GM06990 (cell line): ENCODE data around the gene ADAM23.

ENCODE experiments used
- DNase-seq: peaks from one replicate; pipeline ENCODE4 v3.0.0-alpha.2; 2011; ENCODE audit not compliant: insufficient read length; ENCODE audit errors: extremely low read depth
- H3K27me3 ChIP-seq: replicated peaks from 2 replicates; pipeline ENCODE4 v1.6.0; 2011; ENCODE audit warnings: low read length; ENCODE audit not compliant: control insufficient read depth, insufficient read depth
- H3K36me3 ChIP-seq: 2 replicates; pipeline ENCODE4 v1.5.1; 2011; ENCODE audit warnings: low read length; ENCODE audit not compliant: control insufficient read depth, insufficient read depth
- H3K4me3 ChIP-seq: replicated peaks from 2 replicates; pipeline ENCODE4 v1.5.1; 2011; ENCODE audit warnings: low read depth, mild to moderate bottlenecking, control low read depth, low read length
- TF ChIP-seq, protein P1 (sequence below): IDR thresholded peaks from 2 replicates; pipeline ENCODE4 v1.5.1; 2011; ENCODE audit warnings: low read length, control low read depth, mild to moderate bottlenecking, inconsistent platforms; ENCODE audit not compliant: insufficient read depth, poor library complexity, severe bottlenecking

The ADAM23 gene

DNA sequence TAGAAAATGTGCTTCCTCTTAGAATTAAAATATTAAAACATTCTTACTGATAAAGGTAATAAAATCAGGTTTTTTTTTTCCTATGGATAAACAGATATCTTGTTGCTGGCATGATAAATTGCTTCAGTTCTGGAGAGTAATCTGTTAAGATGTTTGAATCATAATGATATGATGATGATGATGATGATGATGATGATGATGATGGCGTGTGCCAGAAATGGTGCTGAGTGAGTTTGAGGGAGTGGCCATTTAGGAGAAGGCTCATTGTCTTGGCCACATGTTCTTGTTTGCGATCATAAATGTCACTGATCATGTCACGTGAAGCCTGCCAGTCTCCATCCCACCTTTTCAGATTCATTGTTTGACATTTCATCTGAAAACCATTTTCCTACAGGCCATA, 35.0 kb downstream of the ADAM23 start:
- no peaks in the 10 kb centered on the region for H3K27me3 ChIP-seq

DNA sequence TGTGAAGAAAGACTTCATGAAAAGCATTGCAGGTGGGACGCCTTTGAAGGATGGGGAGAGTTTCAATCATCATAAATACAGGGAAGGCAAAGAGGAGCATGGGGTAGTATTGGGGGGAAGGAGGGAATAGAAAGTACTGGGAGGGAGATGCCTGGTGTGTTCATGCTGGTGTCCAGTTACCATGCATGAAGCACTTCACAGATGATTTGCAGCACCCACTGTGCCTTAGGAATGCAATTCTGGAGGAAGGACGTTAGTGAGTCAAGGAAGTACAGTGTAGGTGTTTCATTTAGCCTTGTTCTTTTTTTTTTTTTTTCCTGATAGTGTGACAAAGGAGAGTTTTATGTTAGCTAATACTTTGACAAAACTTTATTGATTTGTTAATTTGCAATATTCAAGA, 36.8 kb downstream of the ADAM23 start:
- H3K27me3 ChIP-seq: no peaks in the 10 kb centered on the region
- H3K4me3 ChIP-seq: no peak overlapping the region

More for the DNA sequence above, 35.0 kb downstream of the ADAM23 start:
- no peaks in the 10 kb centered on the region for H3K36me3 ChIP-seq
- DNase-seq: no peak
- TF ChIP-seq, protein P1, sequence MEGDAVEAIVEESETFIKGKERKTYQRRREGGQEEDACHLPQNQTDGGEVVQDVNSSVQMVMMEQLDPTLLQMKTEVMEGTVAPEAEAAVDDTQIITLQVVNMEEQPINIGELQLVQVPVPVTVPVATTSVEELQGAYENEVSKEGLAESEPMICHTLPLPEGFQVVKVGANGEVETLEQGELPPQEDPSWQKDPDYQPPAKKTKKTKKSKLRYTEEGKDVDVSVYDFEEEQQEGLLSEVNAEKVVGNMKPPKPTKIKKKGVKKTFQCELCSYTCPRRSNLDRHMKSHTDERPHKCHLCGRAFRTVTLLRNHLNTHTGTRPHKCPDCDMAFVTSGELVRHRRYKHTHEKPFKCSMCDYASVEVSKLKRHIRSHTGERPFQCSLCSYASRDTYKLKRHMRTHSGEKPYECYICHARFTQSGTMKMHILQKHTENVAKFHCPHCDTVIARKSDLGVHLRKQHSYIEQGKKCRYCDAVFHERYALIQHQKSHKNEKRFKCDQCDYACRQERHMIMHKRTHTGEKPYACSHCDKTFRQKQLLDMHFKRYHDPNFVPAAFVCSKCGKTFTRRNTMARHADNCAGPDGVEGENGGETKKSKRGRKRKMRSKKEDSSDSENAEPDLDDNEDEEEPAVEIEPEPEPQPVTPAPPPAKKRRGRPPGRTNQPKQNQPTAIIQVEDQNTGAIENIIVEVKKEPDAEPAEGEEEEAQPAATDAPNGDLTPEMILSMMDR: no peak
- H3K4me3 ChIP-seq: no peak overlapping the region

DNA sequence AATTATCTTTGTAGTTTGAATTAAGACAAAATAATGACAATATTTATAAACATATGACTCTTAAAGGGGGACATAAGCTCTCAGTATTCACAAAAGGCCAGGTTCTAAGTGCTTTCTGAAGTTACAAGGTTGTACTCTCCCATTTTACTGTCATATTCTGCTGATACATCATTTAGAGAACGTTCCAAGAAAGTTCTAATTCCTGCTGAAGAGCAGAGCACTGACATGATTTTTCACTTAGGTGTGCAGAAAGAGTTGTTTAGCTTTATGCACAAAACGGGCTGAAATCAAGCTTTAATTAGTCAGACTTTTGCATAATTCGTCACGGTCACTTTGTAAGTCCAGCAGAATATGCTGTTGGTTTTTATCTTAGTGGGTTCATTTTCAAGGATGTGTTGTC, 37.3 kb downstream of the ADAM23 start:
- Histone ChIP-seq H3K4me3 (no peak overlapping the region), H3K36me3 (no peaks in the 10 kb centered on the region), H3K27me3 (no peaks in the 10 kb centered on the region)
- DNase-seq: no peak
- TF ChIP-seq, protein P1: no peak

More for the DNA sequence above, 36.8 kb downstream of the ADAM23 start:
- TF ChIP-seq, protein P1: no peak
- H3K36me3 ChIP-seq: no peaks in the 10 kb centered on the region
- DNase-seq: no peak

DNA sequence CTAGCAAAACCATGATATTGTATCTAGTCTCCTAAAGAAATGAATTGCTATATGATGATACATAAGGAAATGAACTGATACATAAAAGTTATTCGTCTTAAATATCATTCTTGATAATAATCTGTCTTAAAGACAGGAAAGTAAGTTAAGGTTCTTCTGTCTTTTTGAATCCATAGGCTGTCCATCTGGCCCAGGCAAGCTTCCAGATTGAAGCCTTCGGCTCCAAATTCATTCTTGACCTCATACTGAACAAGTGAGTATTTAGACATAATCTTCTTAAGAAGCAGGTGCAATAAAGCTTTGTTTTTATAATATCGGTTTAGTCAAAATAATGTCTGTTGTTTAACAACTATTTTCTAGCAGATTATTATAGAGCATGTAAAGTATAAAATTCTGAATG, 37.7 kb downstream of the ADAM23 start:
- no peak for DNase-seq
- no peak overlapping the region for H3K4me3 ChIP-seq
- no peaks in the 10 kb centered on the region for H3K36me3 ChIP-seq
- TF ChIP-seq, protein P1: no peak
- no peaks in the 10 kb centered on the region for H3K27me3 ChIP-seq

DNA sequence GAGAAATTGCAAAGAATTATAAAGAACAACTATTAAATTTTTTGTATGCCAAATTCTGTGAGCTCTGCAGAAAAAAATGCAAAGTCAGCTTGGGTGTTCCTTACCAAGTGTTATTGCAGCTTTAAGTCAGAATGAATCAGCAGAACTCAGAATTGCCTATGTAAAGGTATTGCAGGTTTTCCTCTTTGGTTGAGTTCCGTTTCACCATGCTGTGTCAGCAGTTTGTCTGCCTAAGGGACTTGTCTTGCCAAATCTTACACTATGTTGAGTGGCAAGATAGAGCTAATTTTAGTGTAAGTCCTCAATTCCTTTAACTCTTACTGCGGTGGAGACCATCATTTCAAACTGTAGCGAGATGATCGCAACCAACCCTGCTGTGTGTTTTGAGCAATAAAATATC, 38.8 kb downstream of the ADAM23 start:
- Histone ChIP-seq H3K36me3 (no peaks in the 10 kb centered on the region), H3K27me3 (no peaks in the 10 kb centered on the region), H3K4me3 (no peak overlapping the region)
- TF ChIP-seq, protein P1: no peak
- DNase-seq: no peak

DNA sequence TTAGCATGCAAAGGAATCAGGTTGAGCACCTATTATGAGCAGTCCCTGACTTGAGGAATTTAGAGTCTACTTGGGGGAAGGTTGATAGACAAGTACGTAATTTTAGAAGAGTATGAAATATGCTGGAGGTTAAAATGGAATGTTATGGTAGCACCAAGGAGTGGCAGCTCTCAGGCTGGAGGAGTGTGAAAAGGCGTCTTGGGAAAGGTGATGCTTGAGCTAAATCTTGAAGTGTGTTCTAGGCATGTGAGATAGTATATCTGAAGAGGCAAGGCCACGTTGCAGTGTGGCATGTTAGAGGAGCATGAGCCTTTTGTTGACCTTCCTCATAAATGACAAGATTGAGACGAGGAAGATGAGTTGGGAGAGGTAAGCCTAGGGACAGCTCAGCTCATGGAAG, 39.3 kb downstream of the ADAM23 start:
- DNase-seq: no peak
- H3K36me3 ChIP-seq: no peaks in the 10 kb centered on the region
- TF ChIP-seq, protein P1: no peak
- no peaks in the 10 kb centered on the region for H3K27me3 ChIP-seq
- no peak overlapping the region for H3K4me3 ChIP-seq
